Activated CD8-positive, alpha-beta memory T cell treated with anti-CD3 and anti-CD28 coated beads for 24 hours (primary cell): ENCODE results near the gene ITGAV.

Experiments used
- DNase-seq: peaks from one replicate; pipeline ENCODE4 v3.0.0-alpha.2; 2020

The ITGAV gene

GRCh38 chr2:186614373-186614772, 24.5 kb downstream of the ITGAV start:
- no peak for DNase-seq

DNA sequence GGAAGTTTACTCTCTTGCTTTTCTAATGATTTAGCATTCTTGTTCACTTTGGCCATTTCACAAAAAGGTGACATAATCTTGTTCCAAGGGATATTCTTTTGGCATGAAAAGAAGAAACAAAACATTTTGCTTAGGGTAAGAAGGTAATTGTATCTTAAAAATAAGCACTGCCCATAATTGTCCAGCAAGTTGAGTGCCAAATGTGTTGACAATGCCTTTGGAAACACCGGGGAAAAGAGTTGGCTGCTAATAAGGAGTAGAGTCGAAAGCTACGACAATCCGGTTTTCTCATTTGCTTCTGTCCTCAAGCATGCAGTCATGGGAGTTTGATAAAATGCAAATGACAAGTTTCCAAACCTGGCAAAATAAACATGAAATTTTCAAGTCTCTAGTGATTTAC, 27.3 kb downstream of the ITGAV start:
- no peak for DNase-seq

- DNase-seq = no peak
These were observed 27.9 kb downstream of the ITGAV start for GRCh38 chr2:186617771-186618170.

DNA sequence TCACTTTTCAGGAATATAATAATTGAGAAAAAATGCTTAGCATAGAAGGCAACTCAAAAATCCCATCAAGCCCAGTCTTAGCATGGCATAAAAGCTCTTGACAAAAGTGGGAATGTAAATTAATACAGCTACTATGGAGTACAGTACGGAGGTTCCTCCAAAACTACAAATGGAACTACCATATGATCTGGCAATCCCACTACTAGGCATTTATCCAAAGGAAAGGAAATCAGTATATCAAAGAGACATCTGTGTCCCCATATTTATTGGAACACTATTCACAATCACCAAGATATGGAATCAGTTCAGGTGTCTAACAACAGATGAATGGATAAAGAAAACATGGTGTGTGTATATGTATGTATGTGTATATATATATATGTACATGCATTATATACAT, 28.8 kb downstream of the ITGAV start:
- no peak for DNase-seq

DNA sequence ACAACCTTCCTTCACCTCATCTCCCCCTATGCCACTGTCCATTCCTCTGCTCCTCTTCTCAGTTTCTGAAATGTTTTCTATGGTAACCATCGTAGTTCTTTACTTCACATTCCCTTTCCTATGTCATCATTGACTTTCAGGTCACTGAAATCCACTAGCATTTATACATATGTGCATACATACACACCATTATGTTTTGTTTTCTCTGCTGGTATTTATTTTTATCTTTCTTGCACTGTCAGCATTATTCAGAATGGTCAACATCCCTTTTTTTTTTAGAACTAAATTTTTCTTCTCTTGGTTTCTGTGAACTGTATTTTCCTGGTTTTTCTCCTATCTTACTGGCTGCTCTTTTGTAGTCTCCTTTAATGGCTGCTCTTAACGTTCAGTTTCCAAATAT, 33.2 kb downstream of the ITGAV start:
- no peak for DNase-seq

DNA sequence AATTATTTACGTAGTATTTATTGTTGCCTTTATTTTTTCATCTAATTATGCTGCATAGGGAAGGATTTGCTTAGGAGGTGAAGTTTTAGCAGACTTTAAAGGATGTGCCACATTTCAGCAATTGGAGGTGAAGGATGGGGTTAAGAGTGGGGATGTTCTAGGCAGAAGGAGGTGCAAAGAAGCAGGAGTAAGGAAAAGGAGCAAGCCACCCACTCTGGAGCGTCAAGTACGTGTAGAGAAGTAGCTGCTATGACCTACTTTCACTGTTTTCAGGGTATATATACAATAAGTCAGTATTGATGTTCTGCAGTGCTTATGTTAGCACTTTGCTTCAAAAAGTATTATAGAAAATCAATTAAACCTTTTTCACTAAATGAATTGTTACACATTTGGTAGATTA, 34.4 kb downstream of the ITGAV start:
- DNase-seq = no peak

DNA sequence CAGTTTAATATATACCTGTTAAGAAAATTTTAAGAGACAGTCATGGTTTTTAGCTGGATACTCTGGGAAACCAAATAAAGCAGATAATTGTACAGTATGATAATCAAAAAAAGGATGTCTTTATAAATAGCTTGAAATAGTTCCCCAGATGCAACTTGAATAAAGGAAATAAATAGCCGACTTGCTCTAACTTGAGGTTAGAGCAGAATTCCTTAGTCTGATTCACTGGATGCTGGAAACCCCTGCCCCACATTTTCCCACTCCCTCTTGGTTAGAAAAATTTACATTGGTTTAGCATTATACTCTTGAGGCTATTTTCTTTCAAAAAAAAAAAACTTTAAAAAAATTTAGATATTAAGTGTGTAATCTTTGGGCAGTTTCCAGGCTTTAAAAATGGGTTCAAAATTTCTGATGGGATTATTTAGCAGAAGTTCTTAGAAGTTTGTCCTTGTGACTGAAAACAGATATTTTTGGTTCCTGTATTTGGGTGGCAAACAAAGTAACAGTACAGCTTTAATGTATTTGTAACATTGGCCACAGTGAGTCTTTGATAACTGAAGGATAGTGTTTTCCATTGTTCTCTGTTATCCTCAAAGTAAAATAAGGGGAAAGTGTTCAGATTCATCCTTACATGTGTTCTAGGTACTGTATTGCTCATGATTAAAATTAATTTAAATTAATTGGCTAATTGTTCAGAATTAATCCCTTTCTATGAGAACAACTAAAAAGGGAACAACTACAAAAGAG, 39.6 kb downstream of the ITGAV start:
- no peak for DNase-seq

- no peak for DNase-seq
These were observed 42.6 kb downstream of the ITGAV start for GRCh38 chr2:186632417-186632816.

GRCh38 chr2:186634701-186635100, 44.8 kb downstream of the ITGAV start:
- no peak for DNase-seq

DNA sequence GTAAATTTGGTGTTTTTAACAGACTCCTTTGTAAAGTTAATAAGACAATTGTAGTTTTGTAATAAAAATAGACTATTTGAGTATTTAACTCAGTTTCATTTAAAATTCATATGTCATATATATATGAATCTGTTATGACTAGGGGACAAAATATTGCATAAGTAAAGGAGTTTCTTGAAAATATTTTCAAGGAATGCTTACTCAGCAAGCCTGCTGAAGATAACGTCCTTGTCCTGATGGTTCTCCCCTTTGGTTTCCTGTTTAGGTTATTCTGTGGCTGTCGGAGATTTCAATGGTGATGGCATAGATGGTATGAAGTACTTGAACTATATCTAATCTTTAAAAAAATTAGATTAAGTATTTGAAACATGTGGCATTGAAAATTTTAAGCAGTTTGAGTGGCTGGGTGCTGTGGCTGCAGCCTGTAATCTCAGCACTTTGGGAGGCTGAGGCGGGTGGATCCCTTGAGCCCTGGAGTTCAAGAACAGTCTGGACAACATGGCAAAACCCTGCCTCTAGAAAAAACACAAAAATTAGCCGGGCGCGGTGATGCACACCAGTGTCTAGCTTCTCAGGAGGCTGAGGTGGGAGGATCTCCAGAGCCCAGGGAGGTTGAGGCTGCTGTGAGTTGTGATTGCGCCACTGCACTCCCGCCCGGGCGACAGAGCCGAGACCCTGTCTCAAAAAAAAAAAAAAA, 47.1 kb downstream of the ITGAV start:
- DNase-seq = no peak

GRCh38 chr2:186637497-186637800, 47.6 kb downstream of the ITGAV start:
- DNase-seq = no peak

- no peak for DNase-seq
These were observed 50.1 kb downstream of the ITGAV start for GRCh38 chr2:186639939-186640338.

DNA sequence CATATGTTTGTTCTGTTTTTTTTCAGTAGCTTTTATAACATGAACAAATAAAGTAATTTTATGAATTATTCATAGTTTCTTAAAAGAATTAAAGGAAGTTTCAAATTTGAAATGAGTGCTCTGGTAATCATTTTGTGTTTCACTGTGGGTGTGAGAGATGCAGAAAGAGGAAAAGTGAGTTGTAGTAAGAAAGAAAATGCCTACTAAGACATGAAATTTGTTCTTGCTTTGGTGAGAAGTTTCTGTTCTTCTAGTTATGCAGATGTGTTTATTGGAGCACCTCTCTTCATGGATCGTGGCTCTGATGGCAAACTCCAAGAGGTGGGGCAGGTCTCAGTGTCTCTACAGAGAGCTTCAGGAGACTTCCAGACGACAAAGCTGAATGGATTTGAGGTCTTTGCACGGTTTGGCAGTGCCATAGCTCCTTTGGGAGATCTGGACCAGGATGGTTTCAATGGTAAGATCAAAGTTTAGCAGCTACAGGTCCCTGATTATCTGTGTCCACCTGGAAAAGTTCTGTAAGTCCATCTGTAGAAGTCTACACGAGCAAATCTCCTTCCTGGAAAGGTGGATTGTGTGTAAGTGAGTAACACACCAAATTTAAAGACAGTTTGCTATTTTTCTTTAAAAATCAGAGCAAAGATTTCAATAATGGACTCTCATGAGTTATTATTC, 51.4 kb downstream of the ITGAV start:
- DNase-seq = no peak

GRCh38 chr2:186641807-186642321, 52.0 kb downstream of the ITGAV start:
- no peak for DNase-seq

GRCh38 chr2:186644791-186645190, 54.9 kb downstream of the ITGAV start:
- DNase-seq = no peak

GRCh38 chr2:186645999-186646398, 56.1 kb downstream of the ITGAV start:
- DNase-seq = no peak

- DNase-seq = no peak
These were observed 58.3 kb downstream of the ITGAV start for GRCh38 chr2:186648130-186648529.

DNA sequence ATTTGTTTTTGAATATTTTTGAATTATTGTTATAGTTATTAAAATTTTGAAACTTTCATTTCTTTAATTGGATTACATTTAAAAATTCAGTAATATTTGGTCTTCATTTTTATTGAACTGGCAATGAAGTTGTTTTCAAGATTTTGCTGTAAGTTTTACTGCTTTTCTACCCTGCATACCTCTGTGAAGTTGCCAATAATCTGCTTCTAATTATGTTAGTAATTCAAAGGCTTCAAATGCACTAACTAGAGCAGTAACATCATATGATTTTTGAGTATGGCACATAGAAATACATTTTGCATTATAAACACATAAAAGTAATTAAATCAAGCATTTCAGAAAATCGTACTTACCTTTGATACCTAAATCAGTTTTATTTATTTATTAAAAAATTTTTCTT, 63.7 kb downstream of the ITGAV start:
- DNase-seq = no peak

GRCh38 chr2:186659383-186659782, 69.5 kb downstream of the ITGAV start:
- no peak for DNase-seq

GRCh38 chr2:186664385-186665043, 74.7 kb downstream of the ITGAV start:
- DNase-seq = no peak

GRCh38 chr2:186669146-186669545, 79.3 kb downstream of the ITGAV start:
- no peak for DNase-seq

- no peak for DNase-seq
These were observed 81.0 kb downstream of the ITGAV start for GRCh38 chr2:186670831-186671230.

DNA sequence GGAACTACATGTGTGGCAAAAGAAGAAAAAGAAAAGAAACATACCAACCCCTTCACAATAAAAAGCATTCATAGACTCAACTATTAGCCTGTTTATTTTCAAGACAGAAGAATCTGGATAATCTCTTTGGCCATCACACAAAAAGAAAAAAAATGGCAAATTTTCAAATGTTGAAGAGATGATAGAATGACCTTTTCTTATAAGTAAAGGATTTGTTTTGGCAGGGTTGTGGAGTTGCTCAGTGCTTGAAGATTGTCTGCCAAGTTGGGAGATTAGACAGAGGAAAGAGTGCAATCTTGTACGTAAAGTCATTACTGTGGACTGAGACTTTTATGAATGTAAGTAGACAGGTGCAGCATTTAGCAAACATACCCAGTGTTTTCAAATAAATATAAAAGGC, 85.5 kb downstream of the ITGAV start:
- no peak for DNase-seq

DNA sequence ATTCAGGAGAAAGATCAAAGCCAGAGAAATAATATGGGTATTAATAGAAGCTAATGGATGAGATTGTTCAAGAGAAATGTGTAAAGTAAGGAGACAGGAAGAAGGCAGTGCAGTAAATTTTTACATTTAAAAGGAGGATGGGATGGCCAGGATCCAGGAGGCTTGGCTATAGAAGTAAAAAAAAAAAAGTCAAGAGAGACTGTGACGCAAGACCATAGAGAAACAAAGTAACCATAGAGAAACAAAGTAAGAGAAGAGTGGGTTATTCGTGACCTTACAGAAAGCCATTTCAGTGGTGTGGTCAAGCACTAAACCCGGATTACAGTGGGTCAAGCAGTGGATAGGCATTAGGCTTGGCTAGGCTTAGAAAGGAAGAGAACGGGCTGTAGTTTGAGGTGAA, 93.5 kb downstream of the ITGAV start:
- DNase-seq = no peak
